ENCODE data around the gene LINGO1.
A peak's percentile ranks its signal among the peaks of the same experiment; 100 is the strongest.

The LINGO1 gene

DNA sequence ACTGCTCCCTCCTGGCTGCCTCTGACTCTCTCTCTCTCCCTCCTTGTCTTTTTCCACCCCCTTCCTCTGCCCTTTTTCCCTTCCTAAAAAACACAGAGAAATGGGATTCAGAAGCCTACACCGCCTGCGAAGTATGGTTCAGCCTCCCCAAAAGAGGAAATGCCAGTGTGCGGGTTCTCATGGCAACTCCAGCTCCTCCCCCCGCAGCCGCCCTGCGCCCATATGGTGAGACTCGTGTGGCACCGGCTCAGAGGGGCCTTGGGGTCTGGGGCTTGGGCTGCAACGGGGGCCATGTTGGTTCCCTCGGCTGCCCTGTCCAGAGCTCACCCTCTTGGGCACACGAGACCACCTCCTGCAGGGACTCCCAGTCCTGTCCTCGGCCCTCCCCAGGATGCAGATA lies 23.6 kb upstream of the LINGO1 start:
- DNase-seq, result no peak

DNA sequence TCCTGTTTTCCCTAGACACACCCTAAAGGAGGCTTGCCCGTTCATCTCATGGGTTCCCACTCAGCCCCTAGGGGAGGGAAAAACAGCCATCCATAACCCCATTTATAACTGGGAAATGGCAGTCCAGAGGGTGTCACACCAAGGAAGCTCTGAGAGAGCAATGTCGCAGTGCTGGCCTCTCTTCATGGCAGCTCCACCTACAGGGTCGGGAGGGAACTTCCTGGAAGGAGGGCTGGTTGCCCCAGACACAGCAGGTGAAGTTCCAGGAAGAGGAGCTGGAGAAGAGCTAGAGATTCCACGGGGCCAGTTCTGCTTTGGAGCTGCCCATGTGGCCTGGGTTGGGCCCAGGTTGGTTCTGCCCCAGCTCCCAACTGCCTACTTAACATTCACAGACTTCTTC lies 22.3 kb upstream of the LINGO1 start:
- DNase-seq, result no peak

- DNase-seq, result no peak
These were observed 21.2 kb upstream of the LINGO1 start for GRCh38 chr15:77653832-77654480.

- peak in 1 of 2 donors; percentile 31 for DNase-seq
These were observed 17.6 kb upstream of the LINGO1 start for GRCh38 chr15:77650265-77650664.

DNA sequence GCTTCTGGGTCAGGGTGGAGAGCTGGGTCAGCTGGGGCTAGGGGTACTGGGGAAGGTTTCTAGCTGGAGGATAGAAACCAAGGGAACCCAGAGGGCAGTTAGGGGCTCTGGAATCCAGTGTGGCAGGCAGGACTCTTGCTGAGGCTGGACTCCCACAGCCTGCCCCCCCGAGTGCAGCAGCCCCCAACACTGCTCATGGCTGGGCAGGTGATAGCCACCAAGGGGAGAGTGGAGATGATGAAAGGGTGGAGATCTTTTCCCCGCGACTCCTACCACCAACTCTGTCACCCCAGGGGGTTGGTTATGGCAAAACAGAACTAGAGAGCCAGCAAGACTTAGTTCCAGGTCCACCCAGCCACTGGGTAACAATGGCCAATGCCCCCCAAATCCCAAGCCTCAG lies 16.9 kb upstream of the LINGO1 start:
- no peak for DNase-seq

DNA sequence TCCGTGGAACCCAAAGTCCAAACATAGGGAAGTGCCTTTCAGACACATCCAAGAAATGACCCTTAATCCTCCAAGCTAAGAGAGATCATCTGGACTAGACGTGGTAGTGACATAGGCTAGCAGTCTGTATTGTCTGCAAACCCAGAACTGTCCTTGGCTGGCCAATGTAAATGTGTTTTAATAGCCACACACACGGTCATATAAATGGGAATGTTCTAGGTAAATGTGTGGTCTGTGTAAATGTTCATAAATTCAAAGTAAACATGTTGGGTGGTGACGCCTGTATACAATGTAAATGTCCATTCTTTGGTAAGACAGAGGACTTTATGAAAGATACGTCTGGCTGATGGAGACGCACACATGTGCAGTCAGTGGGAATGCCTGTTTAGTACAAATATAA lies 16.3 kb upstream of the LINGO1 start:
- no peak for DNase-seq

DNA sequence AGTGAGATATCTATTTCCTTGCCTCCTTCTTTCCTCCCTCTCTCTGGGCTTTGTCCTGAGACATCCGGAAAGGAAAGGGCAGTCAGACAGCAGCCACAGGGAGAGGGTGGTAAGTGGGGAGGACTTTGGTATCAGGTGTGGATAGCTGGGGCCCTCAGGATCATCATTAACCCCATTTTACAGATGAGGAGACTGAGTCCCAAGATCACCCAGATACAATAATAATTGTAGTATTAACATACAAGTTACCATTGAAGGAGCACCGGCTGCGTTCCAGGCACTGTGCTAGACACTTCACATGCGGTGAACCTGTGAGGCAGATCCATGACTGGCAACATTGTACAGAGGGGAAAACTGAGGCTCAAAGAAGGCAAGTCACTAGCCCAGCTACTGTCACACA lies 15.2 kb upstream of the LINGO1 start:
- DNase-seq, result no peak

DNA sequence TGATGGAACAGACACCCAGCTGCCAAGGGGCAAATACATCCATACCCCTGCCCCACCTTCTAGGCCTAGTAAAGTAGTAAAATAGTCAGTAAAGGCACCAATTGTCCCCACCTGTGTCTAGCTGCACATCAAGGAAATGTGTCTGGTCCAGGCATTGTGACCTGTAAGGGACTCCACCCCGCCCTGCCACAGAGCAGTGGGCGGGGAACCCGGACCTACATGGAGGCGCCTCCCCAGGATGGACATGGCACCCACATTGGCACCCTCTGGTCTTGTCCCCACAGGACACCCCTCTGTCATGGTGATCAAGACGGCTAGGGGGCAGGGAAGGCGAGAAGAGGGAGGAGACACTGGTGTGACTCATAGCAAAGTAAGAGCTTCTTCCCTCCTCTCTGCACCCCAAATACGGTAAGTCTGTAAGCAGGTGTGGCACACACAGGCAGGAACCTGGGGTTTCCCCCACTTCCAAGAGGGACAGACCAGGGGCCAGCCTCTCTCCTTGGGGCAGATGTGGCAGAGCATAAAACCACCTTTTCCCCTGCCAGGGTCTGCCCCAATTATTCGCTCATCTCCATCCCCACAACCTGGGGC lies 13.5 kb upstream of the LINGO1 start:
- no peak for DNase-seq

DNA sequence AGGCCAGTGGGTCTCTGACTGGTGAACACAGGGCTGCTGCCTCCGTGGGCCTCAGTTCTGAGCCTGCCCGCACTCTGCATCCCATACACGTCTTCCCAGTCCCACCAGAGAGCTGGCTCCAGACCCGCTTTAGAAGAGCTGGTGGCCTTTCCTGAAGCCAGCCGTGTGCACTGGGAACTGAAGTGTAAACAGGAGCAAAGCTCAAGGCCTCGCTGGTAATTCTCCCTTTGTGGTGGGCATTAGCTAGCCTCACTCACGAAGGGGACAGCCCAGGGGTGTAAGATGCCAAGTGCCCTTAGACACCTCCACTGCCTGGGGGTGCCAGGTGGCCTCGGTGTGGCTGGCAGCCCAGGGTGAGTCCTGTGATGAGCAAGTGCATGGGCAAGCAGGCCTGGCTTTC lies 12.9 kb upstream of the LINGO1 start:
- no peak for DNase-seq

- DNase-seq, result no peak
These were observed 12.0 kb upstream of the LINGO1 start for GRCh38 chr15:77644543-77645247.

GRCh38 chr15:77643764-77644163 lies 11.1 kb upstream of the LINGO1 start:
- no peak for DNase-seq

DNA sequence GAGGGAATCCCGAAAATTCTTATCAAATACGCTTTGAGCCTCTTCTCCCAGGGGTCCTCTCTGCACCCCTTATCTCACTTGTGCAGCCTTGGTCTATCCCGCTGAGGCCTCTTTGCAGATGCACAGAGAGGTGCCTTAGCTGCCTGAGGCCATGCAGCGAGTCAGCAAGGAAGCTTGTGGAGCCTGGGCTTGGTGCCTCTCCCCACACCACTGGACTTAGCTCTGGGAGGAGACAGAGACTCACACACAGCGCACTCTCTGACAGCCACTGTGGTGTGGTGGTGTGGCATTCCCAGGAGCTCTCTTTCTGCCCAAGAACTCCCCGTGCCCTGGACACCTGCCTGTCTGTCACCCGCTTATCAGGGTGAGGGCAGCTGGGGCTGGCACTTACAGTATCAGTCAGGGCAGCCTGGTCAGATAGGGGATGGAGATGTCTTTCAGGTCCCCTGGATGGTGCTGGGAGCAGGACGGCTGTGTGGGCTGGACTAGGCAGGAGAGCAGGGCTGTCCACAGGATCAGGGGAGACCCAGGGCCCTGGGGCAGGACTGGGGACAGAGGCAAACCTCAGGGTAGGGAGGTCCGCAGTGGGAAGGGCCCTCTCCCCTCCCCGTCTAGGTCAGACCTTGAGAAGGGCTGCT lies 10.2 kb upstream of the LINGO1 start:
- DNase-seq, result no peak

GRCh38 chr15:77641999-77642398 lies 9.3 kb upstream of the LINGO1 start:
- no peak for DNase-seq

DNA sequence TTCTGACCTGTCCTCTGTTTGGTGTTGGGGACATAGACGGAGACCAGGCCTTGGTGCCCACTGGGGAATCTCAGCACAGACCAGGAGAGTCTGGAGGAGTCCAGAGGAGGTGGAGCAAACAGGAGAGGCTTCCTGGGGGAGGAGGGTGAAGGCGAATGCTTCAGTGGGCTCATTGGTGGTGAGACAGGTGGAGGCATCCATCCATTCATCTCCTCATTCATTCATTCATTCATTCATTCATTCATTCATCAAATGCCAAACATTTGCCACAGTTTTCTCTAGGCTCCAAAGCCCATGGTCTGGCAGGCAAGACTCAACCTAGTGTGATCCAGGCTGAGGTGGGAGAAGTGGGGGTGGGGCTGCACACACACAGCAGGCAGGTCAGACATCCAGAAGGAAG lies 7.9 kb upstream of the LINGO1 start:
- DNase-seq, result no peak

- no peak for DNase-seq
These were observed 6.7 kb upstream of the LINGO1 start for GRCh38 chr15:77639431-77639830.

- DNase-seq, result no peak
These were observed 5.4 kb upstream of the LINGO1 start for GRCh38 chr15:77637851-77638692.

DNA sequence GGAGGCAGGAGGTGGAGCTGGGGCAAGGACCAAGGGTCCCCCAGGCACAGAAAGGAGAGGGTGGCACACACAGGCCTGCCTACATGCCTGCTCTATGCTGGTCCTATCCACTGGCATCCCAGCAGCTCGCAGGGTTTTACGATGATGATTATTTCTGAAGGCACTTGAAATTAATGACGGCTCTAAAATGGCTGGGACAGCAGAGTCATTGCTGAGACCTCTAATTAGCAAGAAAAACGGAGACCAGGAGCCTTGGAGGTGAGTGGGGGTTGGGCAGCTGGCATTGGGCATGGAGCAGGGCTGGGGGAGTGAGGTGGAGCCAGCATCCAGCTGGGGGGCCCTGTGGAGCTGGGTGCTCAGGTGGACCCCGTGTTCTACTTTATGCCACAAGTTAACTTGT lies 3.5 kb upstream of the LINGO1 start:
- DNase-seq, result no peak

GRCh38 chr15:77634266-77634962 lies 1.7 kb upstream of the LINGO1 start:
- DNase-seq, result peak; percentile 67 to 80

GRCh38 chr15:77633913-77634265 lies 1.2 kb upstream of the LINGO1 start:
- no peak for DNase-seq

DNA sequence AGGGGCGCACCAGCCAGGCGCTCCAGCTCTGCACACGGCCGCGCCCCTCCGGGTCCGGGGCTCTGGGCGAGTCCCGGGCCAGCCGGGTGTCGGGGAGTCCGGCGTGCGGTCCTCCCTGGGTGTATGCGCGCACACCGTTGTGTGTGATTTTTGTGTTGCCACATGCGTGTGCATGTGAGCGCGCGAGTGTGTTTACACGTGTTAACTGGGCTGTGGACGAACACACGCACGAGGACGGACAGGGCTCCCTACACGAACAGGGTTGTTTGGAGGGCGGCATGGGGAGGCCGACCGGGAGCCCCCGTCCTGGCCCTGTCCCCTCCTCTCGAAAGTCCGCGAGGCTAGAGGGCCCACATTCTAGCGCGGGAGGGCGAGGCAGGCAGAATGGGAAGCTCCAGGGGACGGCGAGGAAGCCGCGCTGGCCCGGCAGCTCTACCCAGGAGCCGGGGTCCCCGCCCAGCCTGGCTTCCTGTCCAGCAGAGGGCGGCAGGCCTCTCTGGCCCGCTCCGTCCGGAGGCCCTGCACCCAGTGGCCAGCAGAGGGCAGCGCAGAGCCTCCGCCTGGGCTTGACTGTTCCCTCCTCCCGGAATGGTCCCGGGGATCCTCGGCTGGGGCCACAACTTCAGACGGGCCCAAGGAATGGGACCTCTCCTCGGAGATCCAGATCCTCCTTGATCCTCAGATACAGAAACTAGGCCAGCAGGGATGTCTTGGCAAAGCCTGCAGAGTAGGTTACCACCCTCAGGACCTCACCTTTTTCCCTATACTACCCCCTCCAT lies 611 bp upstream of the LINGO1 start:
- peak; percentile 72 to 84 for DNase-seq

DNA sequence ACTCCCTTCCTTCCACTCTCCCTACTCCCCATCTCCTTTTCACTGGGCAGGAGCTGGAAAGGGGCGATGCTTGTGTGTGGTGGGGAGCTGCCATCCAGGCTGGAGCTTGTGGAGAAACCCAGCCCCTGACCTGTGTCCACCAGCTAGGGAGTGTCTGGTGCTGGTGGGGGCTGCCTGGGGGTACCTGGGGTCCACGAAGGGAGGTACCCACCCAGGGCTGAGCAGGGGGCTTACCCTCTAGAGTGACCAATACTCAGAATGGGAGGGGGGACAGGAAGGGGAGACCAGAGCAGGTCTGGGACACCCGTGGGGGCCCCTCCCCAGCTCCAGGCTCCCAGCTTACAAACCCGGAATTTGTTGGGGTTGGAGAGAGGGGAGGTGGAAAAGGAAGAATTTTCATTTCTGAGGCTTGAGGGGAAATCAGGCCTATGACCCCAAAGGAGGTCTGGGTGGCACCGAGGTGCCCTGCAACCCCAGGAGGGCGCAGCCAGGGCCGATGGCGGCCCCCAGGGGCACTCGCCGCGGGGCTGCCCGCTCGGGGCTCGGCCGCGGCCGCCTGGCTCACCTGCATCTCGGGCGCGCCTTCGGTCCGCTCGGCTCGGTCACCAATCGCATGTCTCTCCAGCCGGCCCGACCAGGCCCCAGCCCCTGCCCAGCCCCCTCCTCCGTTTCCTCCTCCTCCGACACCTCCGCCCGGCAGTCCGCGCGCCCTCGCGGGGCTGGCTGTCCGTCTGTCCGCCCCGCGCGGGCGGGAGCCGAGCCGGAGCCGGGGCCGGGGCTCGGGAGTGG lies 773 bp downstream of the LINGO1 start:
- no peak for DNase-seq
